ENCODE results near the gene PAFAH2. TPM values are rescaled to one million over a fixed set of nuclear protein-coding genes. Genes with fewer than 3 reads are reported as not detected.

The PAFAH2 gene
- total RNA-seq, 1 experiment from 2014 or later, result 11.1 TPM

Other genes with a start within 250 kb of the PAFAH2 start
- gene SELENON, start 197.9 kb downstream of the PAFAH2 start, total RNA-seq (2014; rRNA removed; shearing (Covaris generic)), result 108 and 139 TPM in 2 replicates
- 36.8 and 38.8 TPM in 2 replicates for gene MTFR1L, start 178.1 kb downstream of the PAFAH2 start, total RNA-seq (2014; rRNA removed; shearing (Covaris generic))
- gene AUNIP, start 138.6 kb downstream of the PAFAH2 start, total RNA-seq (2014; rRNA removed; shearing (Covaris generic)), result 38.9 and 42.2 TPM in 2 replicates
- 7.9 and 8.2 TPM in 2 replicates for gene PAQR7, start 122.4 kb downstream of the PAFAH2 start, total RNA-seq (2014; rRNA removed; shearing (Covaris generic))
- 388 and 484 TPM in 2 replicates for gene STMN1, start 91.6 kb downstream of the PAFAH2 start, total RNA-seq (2014; rRNA removed; shearing (Covaris generic))
- 0.38 and 1.1 TPM in 2 replicates for gene EXTL1, start 23.7 kb upstream of the PAFAH2 start, total RNA-seq (2014; rRNA removed; shearing (Covaris generic))
- gene SLC30A2, start 48.1 kb upstream of the PAFAH2 start, total RNA-seq (2014; rRNA removed; shearing (Covaris generic)), result 0.17 TPM in 1 of 2 replicates, not detected in the other
- gene TRIM63, start 69.6 kb upstream of the PAFAH2 start, total RNA-seq (2014; rRNA removed; shearing (Covaris generic)), result 0.07 and 0.11 TPM in 2 replicates
- gene PDIK1L, start 113.8 kb upstream of the PAFAH2 start, total RNA-seq (2014; rRNA removed; shearing (Covaris generic)), result 5.9 and 6.0 TPM in 2 replicates
- gene FAM110D, start 161.0 kb upstream of the PAFAH2 start, total RNA-seq (2014; rRNA removed; shearing (Covaris generic)), result 1.00 and 2.7 TPM in 2 replicates
- not detected in 2 replicates for gene C1orf232, start 170.9 kb upstream of the PAFAH2 start, total RNA-seq (2014; rRNA removed; shearing (Covaris generic))
- 32.8 and 59.0 TPM in 2 replicates for gene ZNF593, start 171.8 kb upstream of the PAFAH2 start, total RNA-seq (2014; rRNA removed; shearing (Covaris generic))
- 0.22 TPM in 1 of 2 replicates, not detected in the other for gene ZNF593OS, start 173.8 kb upstream of the PAFAH2 start, total RNA-seq (2014; rRNA removed; shearing (Covaris generic))
- 21.7 and 23.1 TPM in 2 replicates for gene CNKSR1, start 179.4 kb upstream of the PAFAH2 start, total RNA-seq (2014; rRNA removed; shearing (Covaris generic))
- 0.10 and 0.33 TPM in 2 replicates for gene CATSPER4, start 192.5 kb upstream of the PAFAH2 start, total RNA-seq (2014; rRNA removed; shearing (Covaris generic))
- 60.1 and 69.7 TPM in 2 replicates for gene CEP85, start 236.1 kb upstream of the PAFAH2 start, total RNA-seq (2014; rRNA removed; shearing (Covaris generic))

Measured in H7 (cell line).